Mesodermal cell (in vitro differentiated cells): ENCODE data around the gene ATP12A.

Source experiments
- H3K27ac ChIP-seq: 2 replicates; pipeline ENCODE4 v1.7.0; 2013; ENCODE audit warnings: mild to moderate bottlenecking, low read depth, low read length, moderate library complexity; ENCODE audit not compliant: severe bottlenecking
- H3K36me3 ChIP-seq: 2 replicates; pipeline ENCODE4 v1.7.1; 2013; ENCODE audit warnings: mild to moderate bottlenecking, low read length, moderate library complexity; ENCODE audit not compliant: control insufficient read depth, insufficient read depth
- H3K4me1 ChIP-seq: one replicate; pipeline ENCODE4 v1.7.1; 2013; ENCODE audit warnings: mild to moderate bottlenecking, low read length; ENCODE audit not compliant: insufficient read depth, control insufficient read depth, poor library complexity, severe bottlenecking
- H3K4me3 ChIP-seq: 2 replicates; pipeline ENCODE4 v1.7.0; 2013; ENCODE audit warnings: low read length, control low read depth, mild to moderate bottlenecking; ENCODE audit not compliant: insufficient read depth, poor library complexity, severe bottlenecking; ENCODE audit errors: extremely low read depth
- H3K9me3 ChIP-seq: 2 replicates; pipeline ENCODE4 v1.7.1; 2013; ENCODE audit warnings: mild to moderate bottlenecking, low read length, moderate library complexity; ENCODE audit not compliant: control insufficient read depth
- WGBS, 2 experiments: methylation state at CpG; one replicate each; pipeline ENCODE4 v1.1.5; 2013; ENCODE audit warnings: missing lambda C conversion rate in 2 of 2; ENCODE audit not compliant: insufficient coverage in 2 of 2; 5-methylcytosine and 5-hydroxymethylcytosine counted together

The ATP12A gene

GRCh38 chr13:24675806-24676570, 4.2 kb upstream of the ATP12A start:
- Histone ChIP-seq H3K27ac (no peak overlapping the region), H3K9me3 (no peaks in the 10 kb centered on the region), H3K36me3 (no peaks in the 10 kb centered on the region), H3K4me1 (peaks cover 18% of the 10 kb centered on the region), H3K4me3 (no peak overlapping the region)
- 90 to 95% methylated on average over 10 to 14 of the region's 16 CpGs for WGBS, 2 experiments

- Histone ChIP-seq H3K4me3 (no peak overlapping the region), H3K36me3 (no peaks in the 10 kb centered on the region), H3K9me3 (no peaks in the 10 kb centered on the region), H3K4me1 (peaks cover 10% of the 10 kb centered on the region), H3K27ac (no peak overlapping the region)
- WGBS, 2 experiments: 80 to 83% methylated on average over 1 of the region's 3 CpGs
Measured at GRCh38 chr13:24678151-24678550, 2.1 kb upstream of the ATP12A start.

DNA sequence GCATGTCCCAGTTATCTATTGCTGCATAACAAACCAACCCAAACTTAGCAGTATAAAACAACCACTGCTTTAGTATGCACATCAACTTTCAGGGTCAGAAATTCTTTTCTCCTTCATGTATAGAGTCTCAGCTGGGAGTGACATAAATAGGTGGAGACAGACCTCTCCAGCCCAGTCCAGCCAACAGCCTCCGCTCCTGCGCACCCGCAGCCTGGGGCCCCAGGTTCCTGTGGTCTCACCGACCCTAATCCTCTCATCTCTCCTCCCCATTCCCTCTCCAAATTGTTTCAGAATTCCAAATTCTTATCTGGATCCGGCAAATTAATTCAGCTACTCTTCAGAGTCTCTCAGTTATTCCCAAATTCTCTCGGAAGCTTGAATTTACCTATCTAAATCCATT, 522 bp upstream of the ATP12A start:
- Histone ChIP-seq H3K9me3 (no peaks in the 10 kb centered on the region), H3K36me3 (no peaks in the 10 kb centered on the region), H3K4me3 (peak overlapping the region; percentile 40), H3K27ac (no peak overlapping the region), H3K4me1 (peaks cover 19% of the 10 kb centered on the region)
- 66 to 77% methylated on average over 5 to 6 of the region's 6 CpGs for WGBS, 2 experiments

DNA sequence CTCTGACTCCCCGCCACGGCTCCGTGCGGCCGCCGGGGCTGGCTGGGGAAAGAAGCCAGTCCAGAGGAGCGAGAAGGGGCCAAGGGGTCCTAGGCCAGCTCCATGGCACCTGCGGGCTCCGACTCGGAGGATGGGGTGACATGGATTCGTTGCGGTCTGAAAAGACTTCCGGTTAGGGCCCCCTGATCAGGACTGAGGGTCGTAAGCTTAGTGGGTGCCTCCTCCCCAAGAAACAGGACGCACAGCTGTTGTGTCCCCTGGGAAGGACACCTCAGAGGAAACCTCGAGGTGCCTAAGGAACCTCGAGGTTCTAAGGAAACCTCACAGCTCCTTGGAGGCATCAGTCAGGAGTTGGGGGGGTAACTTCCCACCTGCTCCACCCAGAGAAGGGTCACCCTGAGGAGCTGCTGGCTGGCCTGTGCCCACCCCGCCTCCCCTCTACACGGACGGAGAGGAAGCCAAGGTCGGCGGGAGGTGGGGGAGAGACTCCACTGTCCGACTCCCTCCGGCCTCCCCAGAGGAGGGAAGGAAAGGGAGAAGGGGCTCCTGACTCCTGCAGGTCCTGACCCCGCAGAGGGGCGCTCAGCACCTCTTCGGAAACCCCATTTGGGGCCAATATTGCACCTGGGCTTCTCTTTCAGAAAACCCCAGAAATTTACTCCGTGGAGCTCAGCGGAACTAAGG, 855 bp downstream of the ATP12A start:
- Histone ChIP-seq H3K4me3 (peak overlapping the region; percentile 40), H3K4me1 (peaks cover 20% of the 10 kb centered on the region), H3K36me3 (no peaks in the 10 kb centered on the region), H3K9me3 (no peaks in the 10 kb centered on the region), H3K27ac (no peak overlapping the region)
- WGBS, 2 experiments: 54 to 56% methylated on average over 22 to 24 of the region's 29 CpGs

DNA sequence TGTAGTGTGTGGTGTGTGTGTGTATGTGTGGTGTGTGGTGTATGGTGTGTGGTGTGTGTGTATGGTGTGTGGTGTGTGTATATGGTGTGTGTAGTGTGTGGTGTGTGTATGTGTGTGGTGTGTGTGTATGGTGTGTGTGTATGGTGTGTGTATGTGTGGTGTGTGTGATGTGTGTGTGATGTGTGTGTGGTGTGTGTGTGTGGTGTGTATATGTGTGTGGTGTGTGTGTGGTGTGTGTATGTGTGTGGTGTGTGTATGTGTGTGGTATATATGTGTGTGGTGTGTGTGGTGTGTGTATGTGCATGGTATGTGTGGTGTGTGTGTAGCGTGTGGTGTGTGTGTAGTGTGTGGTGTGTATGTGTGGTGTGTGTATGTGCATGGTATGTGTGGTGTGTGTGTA, 1.7 kb downstream of the ATP12A start:
- WGBS, 2 experiments: 100% methylated on average over 1 of the region's 1 CpG; no CpG with 5 or more reads in 1 of the 2 experiments
- Histone ChIP-seq H3K36me3 (no peaks in the 10 kb centered on the region), H3K27ac (no peak overlapping the region), H3K9me3 (no peaks in the 10 kb centered on the region), H3K4me1 (peaks cover 20% of the 10 kb centered on the region), H3K4me3 (no peak overlapping the region)

DNA sequence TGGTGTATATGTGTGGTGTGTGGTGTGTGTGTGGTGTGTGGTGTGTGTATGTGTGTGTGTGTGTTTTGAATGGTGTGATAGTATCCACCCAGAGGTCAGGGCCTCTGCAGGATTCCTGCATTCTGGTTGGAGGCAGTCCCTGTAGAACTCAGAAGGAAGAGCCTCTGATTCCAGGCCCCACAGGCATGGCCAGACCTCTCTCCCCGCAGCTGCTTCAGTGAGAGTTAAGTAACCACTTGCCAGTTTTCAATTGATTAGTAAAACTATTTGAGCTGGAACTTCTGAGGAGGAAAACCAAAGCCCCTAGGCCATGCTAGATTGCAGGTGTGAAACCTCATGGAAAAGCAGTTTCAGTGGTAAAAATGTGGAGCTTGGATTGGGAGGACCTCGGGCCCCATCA, 2.1 kb downstream of the ATP12A start:
- H3K27ac ChIP-seq: no peak overlapping the region
- peaks cover 20% of the 10 kb centered on the region for H3K4me1 ChIP-seq
- H3K4me3 ChIP-seq: no peak overlapping the region
- H3K36me3 ChIP-seq: no peaks in the 10 kb centered on the region
- 33% methylated on average over 1 of the region's 2 CpGs; no CpG with 5 or more reads in 1 of the 2 experiments for WGBS, 2 experiments
- H3K9me3 ChIP-seq: no peaks in the 10 kb centered on the region

DNA sequence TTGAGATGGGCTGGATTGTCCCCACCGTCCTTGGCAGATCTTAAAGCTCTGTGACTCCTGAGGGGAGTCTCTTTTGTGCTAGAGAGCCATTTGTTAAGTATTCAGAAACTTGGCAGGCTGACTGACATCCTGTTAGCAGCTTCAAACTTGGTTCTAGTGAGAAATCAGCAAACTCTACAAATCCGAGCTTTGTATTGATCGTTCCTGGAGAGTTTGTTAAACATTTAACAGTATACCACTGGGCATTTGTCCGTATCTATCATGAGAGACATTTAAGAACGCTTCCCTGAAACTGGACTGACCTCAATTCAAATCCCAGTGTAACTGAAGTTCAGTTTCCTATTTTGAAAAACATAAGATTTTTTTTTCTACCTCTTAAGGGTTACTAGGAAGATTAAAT, 3.1 kb downstream of the ATP12A start:
- H3K9me3 ChIP-seq: no peaks in the 10 kb centered on the region
- WGBS, 2 experiments: 58 to 68% methylated on average over 3 to 5 of the region's 5 CpGs
- no peak overlapping the region for H3K27ac ChIP-seq

DNA sequence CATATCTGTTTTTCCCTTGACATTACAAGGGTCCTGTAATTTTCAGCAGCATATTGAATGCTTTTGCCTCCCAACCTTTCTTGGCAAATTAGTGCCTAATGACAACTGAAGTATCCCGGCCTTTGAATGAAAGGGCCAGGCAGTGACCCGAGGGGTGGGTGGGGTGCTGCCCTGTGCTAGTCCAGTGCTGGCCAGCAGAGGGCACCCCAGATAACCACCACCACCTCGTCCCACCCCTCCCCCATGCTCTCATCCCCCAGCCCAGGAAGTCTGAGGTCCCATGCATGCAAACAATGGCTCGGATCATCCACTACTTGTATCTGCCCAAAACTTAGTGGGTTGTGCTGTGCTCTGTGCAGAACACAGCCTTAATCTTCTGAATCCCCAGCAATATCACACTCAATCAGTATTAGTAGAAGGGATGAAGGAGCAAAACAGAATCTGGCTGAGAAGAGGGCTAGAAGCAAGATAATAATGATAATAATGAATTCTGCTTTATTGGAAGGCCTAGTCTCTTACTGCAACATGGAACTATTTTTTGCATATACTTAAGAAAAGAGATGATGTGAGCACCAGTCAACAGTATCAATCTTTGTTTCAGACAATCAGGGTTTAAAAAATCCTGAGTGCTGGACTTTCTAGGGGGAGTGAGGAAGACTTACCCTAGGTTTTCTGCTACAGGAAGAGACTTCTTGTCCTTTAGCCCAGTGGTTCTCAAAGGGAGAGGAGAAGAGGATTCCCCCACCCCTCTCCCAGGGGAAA, 3.8 kb downstream of the ATP12A start:
- H3K4me3 ChIP-seq: no peak overlapping the region
- H3K4me1 ChIP-seq: peaks cover 14% of the 10 kb centered on the region
- no CpG with 5 or more reads among the region's 4 CpGs for WGBS, 2 experiments
- no peaks in the 10 kb centered on the region for H3K36me3 ChIP-seq
- H3K9me3 ChIP-seq: no peaks in the 10 kb centered on the region
- peak overlapping the region; percentile 36 for H3K27ac ChIP-seq

More for the DNA sequence above, 3.1 kb downstream of the ATP12A start:
- Histone ChIP-seq H3K4me1 (peaks cover 14% of the 10 kb centered on the region), H3K36me3 (no peaks in the 10 kb centered on the region), H3K4me3 (no peak overlapping the region)

GRCh38 chr13:24684600-24684998, 4.4 kb downstream of the ATP12A start:
- H3K9me3 ChIP-seq: no peaks in the 10 kb centered on the region
- no peaks in the 10 kb centered on the region for H3K36me3 ChIP-seq
- 56 to 58% methylated on average over 3 of the region's 4 CpGs for WGBS, 2 experiments
- H3K27ac ChIP-seq: no peak overlapping the region
- no peak overlapping the region for H3K4me3 ChIP-seq
- peaks cover 14% of the 10 kb centered on the region for H3K4me1 ChIP-seq

- H3K4me3 ChIP-seq: no peak overlapping the region
- H3K4me1 ChIP-seq: peaks cover 10% of the 10 kb centered on the region
- WGBS, 2 experiments: 93 to 96% methylated on average over 3 to 6 of the region's 6 CpGs
- no peak overlapping the region for H3K27ac ChIP-seq
- no peaks in the 10 kb centered on the region for H3K36me3 ChIP-seq
- no peaks in the 10 kb centered on the region for H3K9me3 ChIP-seq
Measured at GRCh38 chr13:24685314-24685713, 5.1 kb downstream of the ATP12A start.
